ENCODE results near the gene RSPO1.

The RSPO1 gene

GRCh38 chr1:37630426-37631028, 4.2 kb downstream of the RSPO1 start:
- TF ChIP-seq PPARA (CRISPR knock-in tag; IDR thresholded peaks at IDR 0.05; ENCODE audit: borderline replicate concordance) (no peak), ZFP3 (CRISPR knock-in tag; IDR thresholded peaks at IDR 0.05) (no peak), SNAI2 (CRISPR knock-in tag; IDR thresholded peaks at IDR 0.05) (no peak), TSHZ2 (CRISPR knock-in tag; IDR thresholded peaks at IDR 0.05) (no peak), CSDC2 (CRISPR knock-in tag; IDR thresholded peaks at IDR 0.05) (no peak), BACH2 (CRISPR knock-in tag; IDR thresholded peaks at IDR 0.05; ENCODE audit: borderline replicate concordance) (no peak), PATZ1 (CRISPR knock-in tag; IDR thresholded peaks at IDR 0.05; ENCODE audit: borderline replicate concordance) (no peak), TCF4 (CRISPR knock-in tag; IDR thresholded peaks at IDR 0.05; ENCODE audit: borderline replicate concordance) (no peak), OSR1 (CRISPR knock-in tag; IDR thresholded peaks at IDR 0.05) (no peak), ZNF8 (CRISPR knock-in tag; IDR thresholded peaks at IDR 0.05) (no peak), ZFP30 (CRISPR knock-in tag; IDR thresholded peaks at IDR 0.05) (no peak), ZNF565 (CRISPR knock-in tag; conservative IDR thresholded peaks at IDR 0.05; ENCODE audit: low read depth) (no peak), POU6F1 (CRISPR knock-in tag; IDR thresholded peaks at IDR 0.05; ENCODE audit: borderline replicate concordance, low read depth) (no peak), TOX (CRISPR knock-in tag; IDR thresholded peaks at IDR 0.05; ENCODE audit: borderline replicate concordance) (no peak)
- ATAC-seq: no peak

- ATAC-seq: no peak
- TF ChIP-seq POU6F1 (CRISPR knock-in tag; IDR thresholded peaks at IDR 0.05; ENCODE audit: borderline replicate concordance, low read depth) (no peak), SNAI2 (CRISPR knock-in tag; IDR thresholded peaks at IDR 0.05) (no peak), ZNF8 (CRISPR knock-in tag; IDR thresholded peaks at IDR 0.05) (no peak), CSRNP3 (CRISPR knock-in tag; IDR thresholded peaks at IDR 0.05) (no peak)
Measured at GRCh38 chr1:37629726-37630425, 4.8 kb downstream of the RSPO1 start.

GRCh38 chr1:37629008-37629407, 5.7 kb downstream of the RSPO1 start:
- no peak for ATAC-seq
- TF ChIP-seq RARB (CRISPR knock-in tag; IDR thresholded peaks at IDR 0.05) (no peak), ZNF565 (CRISPR knock-in tag; conservative IDR thresholded peaks at IDR 0.05; ENCODE audit: low read depth) (no peak), CSDC2 (CRISPR knock-in tag; IDR thresholded peaks at IDR 0.05) (no peak), CSRNP3 (CRISPR knock-in tag; IDR thresholded peaks at IDR 0.05) (no peak), TCF4 (CRISPR knock-in tag; IDR thresholded peaks at IDR 0.05; ENCODE audit: borderline replicate concordance) (no peak)

Data from SK-N-SH treated with all-trans-retinoic acid at 6 μM for 48 hours (cell line).